H1 (cell line): ENCODE data around the gene PRR5L.

Experiments used
- BRCA1 ChIP-seq: IDR thresholded peaks from 2 replicates; pipeline ENCODE4 v1.6.1; 2012; ENCODE audit warnings: low read depth, low read length, improper control_type of control experiment
- EZH2 ChIP-seq: fragments of 200-600 bp; sonication (generic); IDR thresholded peaks from 2 replicates; pipeline ENCODE4 v1.7.1; 2012; ENCODE audit warnings: low read depth, mild to moderate bottlenecking, moderate library complexity, low read length, inconsistent platforms; ENCODE audit not compliant: severe bottlenecking
- HDAC2 ChIP-seq, 2 experiments: fragments of 300-600 bp in 1 of 2; sonication (generic) in 1 of 2; IDR thresholded peaks; 2 replicates each; pipeline ENCODE4 v1.6.1; 2011 to 2012; ENCODE audit warnings: low read depth in 2 of 2, low read length in 2 of 2, mild to moderate bottlenecking in 2 of 2, moderate library complexity in 2 of 2, borderline replicate concordance in 1 of 2, inconsistent platforms in 1 of 2
- JUN ChIP-seq: IDR thresholded peaks from 2 replicates; pipeline ENCODE4 v1.6.1; 2011; ENCODE audit warnings: low read depth, mild to moderate bottlenecking, improper control_type of control experiment, low read length
- JUND ChIP-seq: IDR thresholded peaks from 2 replicates; pipeline ENCODE4 v1.6.1; 2011; ENCODE audit warnings: mild to moderate bottlenecking, improper control_type of control experiment, low read length
- POLR2A ChIP-seq, 2 experiments: IDR thresholded peaks; 1 replicate in 1 of 2; 2 replicates in 1 of 2; pipeline ENCODE4 v1.6.1; 2011; ENCODE audit warnings: low read depth in 2 of 2, low read length in 2 of 2, mild to moderate bottlenecking in 2 of 2; ENCODE audit errors: control extremely low read depth in 1 of 2
- POLR2AphosphoS5 ChIP-seq: IDR thresholded peaks from 2 replicates; pipeline ENCODE4 v1.6.1; 2011; ENCODE audit warnings: low read depth, low read length
- RAD21 ChIP-seq, 2 experiments: IDR thresholded peaks in 1 of 2; conservative IDR thresholded peaks in 1 of 2; 2 replicates each; pipeline ENCODE4 v1.6.1; 2011; ENCODE audit warnings: low read depth in 2 of 2, low read length in 2 of 2, improper control_type of control experiment in 1 of 2, inconsistent platforms in 1 of 2, mild to moderate bottlenecking in 1 of 2, moderate library complexity in 1 of 2
- SP4 ChIP-seq: IDR thresholded peaks from 2 replicates; pipeline ENCODE4 v1.6.1; 2012; ENCODE audit warnings: low read length, inconsistent platforms
- SUZ12 ChIP-seq: fragments of 200-600 bp; sonication (generic); IDR thresholded peaks from 2 replicates; pipeline ENCODE4 v1.6.1; 2012; ENCODE audit warnings: mild to moderate bottlenecking, inconsistent platforms, low read length, moderate library complexity, mixed read lengths
- YY1 ChIP-seq: IDR thresholded peaks from 2 replicates; pipeline ENCODE4 v1.6.1; 2011; ENCODE audit warnings: low read depth, mild to moderate bottlenecking, low read length
- TF ChIP-seq, protein P1 (sequence below), 3 experiments: IDR thresholded peaks; 1 replicate in 2 of 3; 2 replicates in 1 of 3; pipeline versions ENCODE4 v1.5.1 to v1.6.1; 2011; ENCODE audit warnings: low read length in 3 of 3, mild to moderate bottlenecking in 3 of 3, inconsistent platforms in 2 of 3, low read depth in 1 of 3, moderate library complexity in 1 of 3; ENCODE audit not compliant: insufficient read depth in 1 of 3; ENCODE audit errors: control extremely low read depth in 1 of 3
- TF ChIP-seq, protein P2 (sequence below): IDR thresholded peaks from 2 replicates; pipeline ENCODE4 v1.6.1; 2011; ENCODE audit warnings: low read length, improper control_type of control experiment
- TF ChIP-seq, protein P3 (sequence below): IDR thresholded peaks from 2 replicates; pipeline ENCODE4 v1.6.1; 2012; ENCODE audit warnings: inconsistent platforms

DNA sequence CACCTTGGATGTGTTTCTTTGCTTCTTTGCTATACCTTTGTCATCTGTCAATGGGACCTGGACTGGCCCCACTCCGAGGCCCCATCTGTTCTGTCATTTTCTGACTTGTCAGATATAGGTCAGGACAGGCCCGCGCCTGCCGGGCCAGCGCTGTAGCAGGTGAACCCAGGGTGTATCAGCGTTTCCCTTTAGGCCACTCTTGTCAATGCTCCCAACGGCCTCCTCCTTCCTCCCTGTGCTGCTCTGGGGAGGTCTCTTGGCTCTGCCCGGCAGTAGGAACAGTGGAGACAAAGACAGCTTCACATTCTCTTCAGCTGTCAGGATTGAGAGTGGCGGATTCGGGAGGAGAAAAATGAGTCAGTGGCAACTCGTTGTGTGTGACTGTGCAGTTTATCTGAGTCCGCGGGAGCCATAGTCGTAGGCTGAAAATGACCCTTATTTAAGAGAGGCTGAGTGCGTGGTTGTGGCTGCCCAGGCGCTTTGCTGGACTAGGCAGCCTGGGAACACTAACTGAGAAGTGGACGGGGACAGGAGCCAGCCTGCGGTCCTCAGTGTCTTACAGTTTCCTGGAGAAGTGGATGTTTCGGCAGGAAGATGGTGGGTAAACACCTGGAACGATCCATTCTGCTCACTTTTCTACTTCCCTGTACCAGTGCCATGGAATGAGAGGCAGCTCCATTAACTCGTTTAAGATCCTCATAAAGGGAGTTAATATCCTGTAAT, 102.3 kb downstream of the PRR5L start:
- TF ChIP-seq YY1, result no peak
- TF ChIP-seq POLR2AphosphoS5, result no peak
- TF ChIP-seq JUND, result no peak
- no peak for TF ChIP-seq BRCA1
- no peak for TF ChIP-seq EZH2
- TF ChIP-seq JUN, result no peak
- TF ChIP-seq, protein P1, sequence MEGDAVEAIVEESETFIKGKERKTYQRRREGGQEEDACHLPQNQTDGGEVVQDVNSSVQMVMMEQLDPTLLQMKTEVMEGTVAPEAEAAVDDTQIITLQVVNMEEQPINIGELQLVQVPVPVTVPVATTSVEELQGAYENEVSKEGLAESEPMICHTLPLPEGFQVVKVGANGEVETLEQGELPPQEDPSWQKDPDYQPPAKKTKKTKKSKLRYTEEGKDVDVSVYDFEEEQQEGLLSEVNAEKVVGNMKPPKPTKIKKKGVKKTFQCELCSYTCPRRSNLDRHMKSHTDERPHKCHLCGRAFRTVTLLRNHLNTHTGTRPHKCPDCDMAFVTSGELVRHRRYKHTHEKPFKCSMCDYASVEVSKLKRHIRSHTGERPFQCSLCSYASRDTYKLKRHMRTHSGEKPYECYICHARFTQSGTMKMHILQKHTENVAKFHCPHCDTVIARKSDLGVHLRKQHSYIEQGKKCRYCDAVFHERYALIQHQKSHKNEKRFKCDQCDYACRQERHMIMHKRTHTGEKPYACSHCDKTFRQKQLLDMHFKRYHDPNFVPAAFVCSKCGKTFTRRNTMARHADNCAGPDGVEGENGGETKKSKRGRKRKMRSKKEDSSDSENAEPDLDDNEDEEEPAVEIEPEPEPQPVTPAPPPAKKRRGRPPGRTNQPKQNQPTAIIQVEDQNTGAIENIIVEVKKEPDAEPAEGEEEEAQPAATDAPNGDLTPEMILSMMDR (IDR thresholded peaks at IDR 0.05; ENCODE audit: control extremely low read depth in 1 of 3, insufficient read depth in 1 of 3, low read depth in 1 of 3, low read length in 3 of 3), result no peak
- TF ChIP-seq SP4, result no peak
- TF ChIP-seq, protein P2, sequence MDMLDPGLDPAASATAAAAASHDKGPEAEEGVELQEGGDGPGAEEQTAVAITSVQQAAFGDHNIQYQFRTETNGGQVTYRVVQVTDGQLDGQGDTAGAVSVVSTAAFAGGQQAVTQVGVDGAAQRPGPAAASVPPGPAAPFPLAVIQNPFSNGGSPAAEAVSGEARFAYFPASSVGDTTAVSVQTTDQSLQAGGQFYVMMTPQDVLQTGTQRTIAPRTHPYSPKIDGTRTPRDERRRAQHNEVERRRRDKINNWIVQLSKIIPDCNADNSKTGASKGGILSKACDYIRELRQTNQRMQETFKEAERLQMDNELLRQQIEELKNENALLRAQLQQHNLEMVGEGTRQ, result no peak
- TF ChIP-seq RAD21 (IDR thresholded peaks at IDR 0.05 in 1 of 2, conservative IDR thresholded peaks at IDR 0.05 in 1 of 2; ENCODE audit: low read depth in 2 of 2, low read length in 2 of 2), result no peak
- no peak for TF ChIP-seq POLR2A (IDR thresholded peaks at IDR 0.05; ENCODE audit: control extremely low read depth in 1 of 2, low read depth in 2 of 2, low read length in 2 of 2)
- no peak for TF ChIP-seq HDAC2 (IDR thresholded peaks at IDR 0.05; ENCODE audit: borderline replicate concordance in 1 of 2, low read depth in 2 of 2, low read length in 2 of 2)
- TF ChIP-seq SUZ12, result no peak
- TF ChIP-seq, protein P3, sequence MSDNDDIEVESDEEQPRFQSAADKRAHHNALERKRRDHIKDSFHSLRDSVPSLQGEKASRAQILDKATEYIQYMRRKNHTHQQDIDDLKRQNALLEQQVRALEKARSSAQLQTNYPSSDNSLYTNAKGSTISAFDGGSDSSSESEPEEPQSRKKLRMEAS, result no peak
